ENCODE measurements around the gene SLC9A2. TPM values are rescaled to one million over a fixed set of nuclear protein-coding genes. Genes with fewer than 3 reads are reported as not detected.
A peak's percentile ranks its signal among the peaks of the same experiment; 100 is the strongest.

SLC9A2 gene
- total and polyA plus RNA-seq, 2 of the 13 experiments (the other 11 are each of a cell fraction or from before 2014, with no cell fraction given): 0.02 TPM; not detected in 1

GRCh38 chr2:102678442-102678841 lies 59.1 kb downstream of the SLC9A2 start:
- FAIRE-seq (no peak), DNase-seq (ENCODE audit: low spot score) (no peak), ATAC-seq (no peak)
- in situ Hi-C loops (cut with HindIII; ENCODE audit: extremely low pct_ligation_motif_present, low pct_unique_long_range_greater_than_20kb) (no loop called here), intact Hi-C loops (cut with micrococcal nuclease; ENCODE audit: unreplicated experiment) (no loop called here)
- Histone ChIP-seq H4K20me1 (ENCODE audit: insufficient read depth, low read length) (no peaks in the 10 kb centered on the region), H3K4me3 (replicated peaks in 1 of 3; ENCODE audit: insufficient read depth in 1 of 3, low read depth in 2 of 3, low read length in 3 of 3) (no peak overlapping the region), H3K79me2 (ENCODE audit: insufficient read depth, low read length) (no peaks in the 10 kb centered on the region), H3K9ac (ENCODE audit: insufficient read depth, low read depth, low read length) (no peak overlapping the region), H3K36me3 (replicated peaks in 1 of 2; ENCODE audit: control insufficient read depth in 1 of 2, insufficient read depth in 2 of 2, low read length in 2 of 2) (no peaks in the 10 kb centered on the region), H3K9me3 (ENCODE audit: low read length) (no peaks in the 10 kb centered on the region), H3K27ac (ENCODE audit: extremely low read length, insufficient read depth, low read length) (no peak overlapping the region), H2AFZ (ENCODE audit: low read length) (no peak overlapping the region), H3K27me3 (ENCODE audit: control insufficient read depth in 1 of 2, insufficient read depth in 2 of 2, low read length in 2 of 2) (no peaks in the 10 kb centered on the region; a peak in 1 of 5 replicates), H3K4me1 (ENCODE audit: insufficient read depth, low read length) (no peaks in the 10 kb centered on the region), H3K4me2 (ENCODE audit: low read depth, low read length) (no peak overlapping the region)
- no TSS peak for BruUV-seq (replicated peaks)
- TF ChIP-seq ZFP90 (CRISPR knock-in tag; IDR thresholded peaks at IDR 0.05; ENCODE audit: borderline replicate concordance) (no peak), ZNF737 (CRISPR knock-in tag; IDR thresholded peaks at IDR 0.05; ENCODE audit: borderline replicate concordance) (no peak), HNF1B (CRISPR knock-in tag; IDR thresholded peaks at IDR 0.05) (no peak), GATA4 (IDR thresholded peaks at IDR 0.05; ENCODE audit: borderline replicate concordance, low read depth) (no peak), CREB1 (IDR thresholded peaks at IDR 0.05) (peak; percentile 80), CREB1 (CRISPR knock-in tag; IDR thresholded peaks at IDR 0.05) (no peak)
- CTCF ChIA-PET (ENCODE audit: low intra/inter-chr PET ratio, low total read pairs): no interaction called here
- POLR2A ChIA-PET: no interaction called here
- 20% methylated on average over 5 of the region's 5 CpGs for WGBS (ENCODE audit: low lambda C conversion rate)

Data from HepG2 (cell line).